Measurements from ENCODE around the gene CCDC160. TPM values are rescaled to one million over a fixed set of nuclear protein-coding genes. Genes with fewer than 3 reads are reported as not detected.

Gene CCDC160
- 1 to 10 TPM in 1 of 4 donors, under 1 TPM in 3; 0.25 to 2.1 (median 0.51) TPM for total RNA-seq

GRCh38 chrX:134236626-134237614, at the start of gene CCDC160:
TSS of gene CCDC160 (plus strand) at chrX:134237182. CDS start at chrX:134244801, 7,619 bp downstream.
- intact Hi-C loops (cut with DNase I; ENCODE audit: low total_unique reads), result no loop called here
- no peak for DNase-seq (ENCODE audit: low spot score in 2 of 2)
- TF ChIP-seq CTCF (IDR thresholded peaks at IDR 0.05) (no peak), POLR2A (IDR thresholded peaks at IDR 0.05) (no peak)
- H3K4me3 ChIP-seq (ENCODE audit: low read depth, poor library complexity, severe bottlenecking), result no peak within 1 kb of the TSS
- WGBS, 2 donors, result 11 to 39% methylated on average over 21 to 32 of the region's 70 CpGs

GRCh38 chrX:134191281-134191680, 45.7 kb upstream of the CCDC160 start:
- TF ChIP-seq POLR2A (IDR thresholded peaks at IDR 0.05), result no peak
- DNase-seq (ENCODE audit: low spot score in 2 of 2), result no peak
- intact Hi-C loops (cut with DNase I; ENCODE audit: low total_unique reads), result no loop called here
- WGBS, 2 donors, result 29 to 38% methylated on average over 2 of the region's 2 CpGs
- no peak overlapping the region for H3K4me3 ChIP-seq (ENCODE audit: low read depth, poor library complexity, severe bottlenecking)

- no peak for DNase-seq (ENCODE audit: low spot score in 2 of 2)
- WGBS, 2 donors, result 68 to 94% methylated on average over 6 of the region's 6 CpGs
- intact Hi-C loops (cut with DNase I; ENCODE audit: low total_unique reads), result no loop called here
- H3K4me3 ChIP-seq (ENCODE audit: low read depth, poor library complexity, severe bottlenecking), result no peak overlapping the region
- TF ChIP-seq CTCF (IDR thresholded peaks at IDR 0.05), result no peak
- TF ChIP-seq POLR2A (IDR thresholded peaks at IDR 0.05), result no peak
These were observed 42.1 kb upstream of the CCDC160 start for GRCh38 chrX:134194915-134195314.

- TF ChIP-seq POLR2A (IDR thresholded peaks at IDR 0.05) (no peak), CTCF (IDR thresholded peaks at IDR 0.05) (no peak)
- H3K4me3 ChIP-seq (ENCODE audit: low read depth, poor library complexity, severe bottlenecking), result no peak overlapping the region
- no peak for DNase-seq (ENCODE audit: low spot score in 2 of 2)
- WGBS, 2 donors, result 42 to 43% methylated on average over 1 of the region's 1 CpG
- intact Hi-C loops (cut with DNase I; ENCODE audit: low total_unique reads), result no loop called here
These were observed 34.4 kb upstream of the CCDC160 start for GRCh38 chrX:134202561-134202960.

- no peak overlapping the region for H3K4me3 ChIP-seq (ENCODE audit: low read depth, poor library complexity, severe bottlenecking)
- intact Hi-C loops (cut with DNase I; ENCODE audit: low total_unique reads), result no loop called here
- DNase-seq (ENCODE audit: low spot score in 2 of 2), result no peak
- TF ChIP-seq POLR2A (IDR thresholded peaks at IDR 0.05) (no peak), CTCF (IDR thresholded peaks at IDR 0.05) (no peak)
- WGBS, 2 donors, result 69 to 72% methylated on average over 3 of the region's 3 CpGs
These were observed 30.8 kb upstream of the CCDC160 start for GRCh38 chrX:134206221-134206620.

- no peak for DNase-seq (ENCODE audit: low spot score in 2 of 2)
- no peak for TF ChIP-seq CTCF (IDR thresholded peaks at IDR 0.05)
- no peak for TF ChIP-seq POLR2A (IDR thresholded peaks at IDR 0.05)
- no peak overlapping the region for H3K4me3 ChIP-seq (ENCODE audit: low read depth, poor library complexity, severe bottlenecking)
- intact Hi-C loops (cut with DNase I; ENCODE audit: low total_unique reads), result no loop called here
These were observed 26.5 kb upstream of the CCDC160 start for GRCh38 chrX:134210465-134210864.
